Suprapubic skin (tissue), 4 donors: ENCODE data around the gene GAST. TPM values are rescaled to one million over a fixed set of nuclear protein-coding genes. Genes with fewer than 3 reads are reported as not detected.
"Not testable (repeated sequence)": the region's sequence is repeated elsewhere in the genome, so short reads cannot be mapped to it uniquely, and the experiment has no call there.

Experiments used
- DNase-seq, 2 donors: peaks; one replicate each; pipeline ENCODE4 v3.0.0-alpha.2; 2019; ENCODE audit warnings: low spot score in 2 of 2
- H3K27ac ChIP-seq: fragments of 200-600 bp; sonication (generic); one replicate; pipeline ENCODE4 v1.5.1; 2019
- H3K27me3 ChIP-seq: fragments of 200-600 bp; sonication (generic); one replicate; pipeline ENCODE4 v1.5.1; 2019
- H3K36me3 ChIP-seq: fragments of 200-600 bp; sonication (generic); one replicate; pipeline ENCODE4 v1.5.1; 2019
- H3K4me1 ChIP-seq: fragments of 200-600 bp; sonication (generic); one replicate; pipeline ENCODE4 v1.5.1; 2019
- H3K4me3 ChIP-seq: fragments of 200-600 bp; sonication (generic); one replicate; pipeline ENCODE4 v1.5.1; 2019; ENCODE audit warnings: mild to moderate bottlenecking
- H3K9me3 ChIP-seq: fragments of 200-600 bp; sonication (generic); one replicate; pipeline ENCODE4 v1.5.1; 2019
- EP300 ChIP-seq: sonication (generic); formaldehyde crosslinking; IDR thresholded peaks from one replicate; pipeline ENCODE4 v1.6.1; 2017; ENCODE audit warnings: antibody characterized with exemption
- POLR2A ChIP-seq, 2 donors: fragments of 450-650 bp; IDR thresholded peaks; one replicate each; pipeline ENCODE4 v1.6.1; 2017; ENCODE audit warnings: antibody characterized with exemption in 2 of 2, mild to moderate bottlenecking in 2 of 2, moderate library complexity in 2 of 2
- POLR2AphosphoS5 ChIP-seq, 3 donors: sonication (generic); formaldehyde crosslinking; IDR thresholded peaks; one replicate each; pipeline ENCODE4 v1.6.1; 2017; ENCODE audit warnings: antibody characterized with exemption in 3 of 3
- WGBS: methylation state at CpG from one replicate; pipeline ENCODE4 v1.1.5; 2018; 5-methylcytosine and 5-hydroxymethylcytosine counted together
- total RNA-seq, 4 donors: library from RNA; depleted of rRNA; stranded (reverse); fragments of >200 nt; gene quantifications; one replicate each; pipeline ENCODE4 v1.1.0, GENCODE V29; 2016
- TF ChIP-seq, protein P1 (sequence below), 2 donors: fragments of 200-600 bp in 1 of 2; fragments of 450-650 bp in 1 of 2; sonication (generic) in 1 of 2; IDR thresholded peaks; one replicate each; pipeline ENCODE4 v1.5.1; 2016 to 2019; ENCODE audit warnings: antibody characterized with exemption in 2 of 2, mild to moderate bottlenecking in 1 of 2, moderate library complexity in 1 of 2

The GAST gene
- total RNA-seq, 4 donors from 2014 or later, result not detected

DNA sequence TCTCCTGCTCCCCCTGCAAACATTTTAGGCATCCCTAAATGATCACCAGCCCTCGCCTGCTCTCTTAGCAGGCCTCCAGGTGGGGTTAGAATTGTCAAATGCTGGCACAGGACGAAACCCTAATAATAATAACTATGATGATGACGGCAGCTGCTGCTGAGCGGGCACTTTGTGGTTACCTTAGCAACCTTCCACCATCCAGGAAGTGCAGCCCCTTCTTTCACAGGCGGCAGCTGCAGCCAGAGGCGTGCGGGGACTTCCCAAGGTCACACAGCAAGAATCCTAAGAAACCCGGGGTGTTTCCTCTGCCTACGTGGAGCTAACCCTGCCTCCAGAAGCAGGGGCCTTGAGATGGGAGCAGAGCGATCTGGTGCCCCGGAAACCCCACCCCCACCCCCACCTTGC is 45.9 kb upstream of the GAST start:
- no peaks in the 10 kb centered on the region for H3K36me3 ChIP-seq
- peak overlapping the region; percentile 48 for H3K4me3 ChIP-seq
- 3% methylated on average over 7 of the region's 11 CpGs for WGBS
- H3K27me3 ChIP-seq, result no peaks in the 10 kb centered on the region
- DNase-seq, result no peak
- no peaks in the 10 kb centered on the region for H3K9me3 ChIP-seq
- peaks cover 60% of the 10 kb centered on the region for H3K4me1 ChIP-seq
- peak overlapping the region; percentile 99 for H3K27ac ChIP-seq
- TF ChIP-seq EP300 (no peak), POLR2AphosphoS5 (IDR thresholded peaks at IDR 0.05) (no peak), POLR2A (IDR thresholded peaks at IDR 0.05) (no peak)
- TF ChIP-seq, protein P1, sequence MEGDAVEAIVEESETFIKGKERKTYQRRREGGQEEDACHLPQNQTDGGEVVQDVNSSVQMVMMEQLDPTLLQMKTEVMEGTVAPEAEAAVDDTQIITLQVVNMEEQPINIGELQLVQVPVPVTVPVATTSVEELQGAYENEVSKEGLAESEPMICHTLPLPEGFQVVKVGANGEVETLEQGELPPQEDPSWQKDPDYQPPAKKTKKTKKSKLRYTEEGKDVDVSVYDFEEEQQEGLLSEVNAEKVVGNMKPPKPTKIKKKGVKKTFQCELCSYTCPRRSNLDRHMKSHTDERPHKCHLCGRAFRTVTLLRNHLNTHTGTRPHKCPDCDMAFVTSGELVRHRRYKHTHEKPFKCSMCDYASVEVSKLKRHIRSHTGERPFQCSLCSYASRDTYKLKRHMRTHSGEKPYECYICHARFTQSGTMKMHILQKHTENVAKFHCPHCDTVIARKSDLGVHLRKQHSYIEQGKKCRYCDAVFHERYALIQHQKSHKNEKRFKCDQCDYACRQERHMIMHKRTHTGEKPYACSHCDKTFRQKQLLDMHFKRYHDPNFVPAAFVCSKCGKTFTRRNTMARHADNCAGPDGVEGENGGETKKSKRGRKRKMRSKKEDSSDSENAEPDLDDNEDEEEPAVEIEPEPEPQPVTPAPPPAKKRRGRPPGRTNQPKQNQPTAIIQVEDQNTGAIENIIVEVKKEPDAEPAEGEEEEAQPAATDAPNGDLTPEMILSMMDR (IDR thresholded peaks at IDR 0.05), result no peak

DNA sequence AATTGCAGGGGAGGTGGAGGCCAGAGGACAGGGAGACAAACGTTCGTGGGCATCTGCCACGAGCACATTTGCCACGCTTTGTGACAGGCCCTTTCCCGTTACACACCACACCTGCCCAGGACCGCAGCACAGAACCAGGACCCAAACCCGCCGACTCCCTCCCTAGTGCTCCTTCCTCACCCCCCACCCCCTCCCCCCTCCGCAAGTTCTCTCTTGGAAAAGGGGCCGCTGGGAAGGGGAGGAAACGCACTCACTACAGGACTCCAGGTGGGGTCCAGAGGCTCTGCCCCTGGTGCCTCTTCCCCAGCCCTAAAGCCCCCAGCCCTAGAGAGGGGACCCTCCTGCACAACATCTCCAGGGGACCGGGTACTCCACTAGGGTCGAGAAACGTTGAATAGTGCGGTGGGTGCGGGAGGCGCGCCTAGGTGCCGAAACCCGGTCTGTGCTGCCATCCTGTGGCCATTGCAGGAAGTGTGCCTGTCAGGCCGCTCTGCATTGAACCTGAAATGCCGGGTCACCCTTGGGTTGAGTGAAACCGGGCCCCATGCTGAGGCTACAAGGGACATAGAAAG is 45.3 kb upstream of the GAST start:
- TF ChIP-seq POLR2A (IDR thresholded peaks at IDR 0.05) (no peak), EP300 (no peak), POLR2AphosphoS5 (IDR thresholded peaks at IDR 0.05) (peak in 1 of 3 donors; percentile 23)
- TF ChIP-seq, protein P1 (IDR thresholded peaks at IDR 0.05), result peak; percentile 94 to 95
- peak overlapping the region; percentile 48 for H3K4me3 ChIP-seq
- H3K9me3 ChIP-seq, result no peaks in the 10 kb centered on the region
- 2% methylated on average over 11 of the region's 23 CpGs for WGBS
- H3K4me1 ChIP-seq, result peaks cover 58% of the 10 kb centered on the region
- peak; percentile 91 to 95 for DNase-seq
- no peaks in the 10 kb centered on the region for H3K27me3 ChIP-seq
- no peaks in the 10 kb centered on the region for H3K36me3 ChIP-seq
- peak overlapping the region; percentile 99 for H3K27ac ChIP-seq

DNA sequence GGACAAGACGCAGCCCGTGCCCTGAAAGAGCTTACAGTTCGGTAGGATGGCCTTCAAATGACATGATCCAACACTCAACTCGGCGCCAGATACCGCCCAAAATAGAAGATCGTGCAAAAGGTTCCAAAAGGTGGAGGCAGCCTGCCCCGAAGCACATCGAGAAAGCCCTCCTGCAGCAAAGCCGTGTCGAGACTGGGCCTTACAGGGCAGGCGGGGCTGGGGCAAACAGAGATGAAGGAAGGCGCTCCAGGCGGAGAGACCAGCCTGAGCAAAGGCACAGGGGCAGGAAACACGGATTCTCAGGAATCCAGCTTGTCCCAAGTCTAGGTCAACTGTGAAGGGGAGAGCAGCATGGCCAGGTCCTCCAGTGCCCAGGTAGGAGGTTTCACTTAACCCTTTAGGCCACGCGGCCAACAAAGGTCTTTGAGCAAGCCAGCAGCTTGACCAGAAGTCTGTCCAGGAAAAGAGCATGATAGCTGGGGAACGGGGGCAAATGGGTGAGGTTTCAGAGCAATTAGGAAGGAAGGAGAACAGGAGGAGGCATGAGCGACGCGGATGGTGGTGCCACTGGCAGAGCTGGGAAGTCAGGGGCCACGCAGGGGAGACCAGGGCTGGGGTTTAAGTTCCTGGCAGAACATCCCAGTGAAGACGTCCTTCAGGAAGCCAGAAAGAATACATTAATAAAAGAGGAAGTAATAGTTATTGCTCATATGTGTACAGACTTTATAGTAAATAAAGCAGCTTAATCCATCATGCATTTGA is 44.7 kb upstream of the GAST start:
- TF ChIP-seq POLR2A (IDR thresholded peaks at IDR 0.05), result no peak
- no peak for TF ChIP-seq EP300
- no peak for TF ChIP-seq POLR2AphosphoS5 (IDR thresholded peaks at IDR 0.05)
- TF ChIP-seq, protein P1 (IDR thresholded peaks at IDR 0.05), result no peak
- no peak for DNase-seq
- no peaks in the 10 kb centered on the region for H3K36me3 ChIP-seq
- no peak overlapping the region for H3K4me3 ChIP-seq
- H3K9me3 ChIP-seq, result no peaks in the 10 kb centered on the region
- WGBS, result 41% methylated on average over 23 of the region's 23 CpGs
- no peaks in the 10 kb centered on the region for H3K27me3 ChIP-seq
- H3K27ac ChIP-seq, result peak overlapping the region; percentile 99
- peaks cover 53% of the 10 kb centered on the region for H3K4me1 ChIP-seq

DNA sequence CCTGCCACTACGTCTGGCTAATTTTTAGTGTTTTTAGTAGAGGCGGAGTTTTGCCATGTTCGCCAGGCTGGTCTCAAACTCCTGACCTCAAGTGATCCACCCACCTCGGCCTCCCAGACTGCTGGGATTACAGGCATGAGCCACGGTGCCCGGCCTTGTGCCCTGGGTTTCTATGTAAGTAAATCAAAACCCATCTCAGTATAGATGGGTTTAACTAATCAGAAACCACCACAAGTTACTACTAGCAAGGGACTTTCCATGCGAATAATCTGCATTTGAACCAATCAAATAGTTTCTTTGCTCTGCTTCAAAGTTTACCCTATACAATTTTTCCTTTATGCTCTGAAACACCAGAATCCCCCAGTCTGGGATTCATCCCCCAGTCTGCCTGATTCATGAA is 40.0 kb upstream of the GAST start:
- H3K4me3 ChIP-seq, result no peak overlapping the region
- TF ChIP-seq EP300, result no peak
- TF ChIP-seq POLR2A (IDR thresholded peaks at IDR 0.05), result no peak
- H3K27ac ChIP-seq, result no peak overlapping the region
- no peak for DNase-seq
- peaks cover 26% of the 10 kb centered on the region for H3K4me1 ChIP-seq
- H3K9me3 ChIP-seq, result no peaks in the 10 kb centered on the region
- H3K36me3 ChIP-seq, result no peaks in the 10 kb centered on the region
- no peaks in the 10 kb centered on the region for H3K27me3 ChIP-seq
- 87% methylated on average over 7 of the region's 7 CpGs for WGBS

DNA sequence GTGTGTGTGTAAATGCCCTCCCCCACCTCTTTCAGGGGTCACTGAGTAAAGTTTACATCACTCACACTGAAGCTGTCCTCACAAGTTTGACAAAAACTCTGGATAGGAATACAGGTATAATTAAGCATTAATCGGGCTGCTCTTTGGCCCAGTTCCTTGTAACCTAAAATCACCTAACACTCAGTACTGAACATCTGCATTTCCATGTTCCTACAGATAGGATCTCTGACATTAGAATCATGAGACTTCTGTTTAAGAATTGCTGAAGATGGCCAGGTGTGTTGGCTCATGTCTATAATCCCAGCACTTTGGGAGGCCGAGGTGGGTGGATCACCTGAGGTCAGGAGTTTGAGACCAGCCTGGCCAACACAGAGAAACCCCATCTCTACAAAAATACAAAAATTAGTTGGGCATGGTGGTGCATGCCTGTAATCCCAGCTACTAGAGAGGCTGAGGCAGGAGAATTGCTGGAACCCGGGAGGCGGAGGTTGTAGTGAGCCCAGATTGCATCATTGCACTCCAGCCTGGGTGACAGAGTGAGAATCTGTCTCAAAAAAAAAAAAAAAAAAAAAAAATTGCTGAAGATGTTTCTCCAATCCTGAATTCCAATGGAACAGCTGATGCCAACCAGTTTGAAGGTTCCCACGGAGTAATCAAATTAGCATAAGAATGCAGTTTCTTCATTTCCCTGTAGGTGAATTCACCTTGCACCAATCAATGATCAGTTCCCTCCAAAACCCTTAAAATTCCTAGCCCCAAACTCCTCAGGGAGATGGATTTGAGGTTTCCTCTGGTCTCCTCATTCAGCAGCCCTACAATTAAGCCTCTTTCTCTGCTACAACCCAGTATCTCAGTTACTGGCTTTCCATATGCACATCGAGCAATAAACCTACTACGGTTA is 36.7 kb upstream of the GAST start:
- WGBS, result 65% methylated on average over 7 of the region's 7 CpGs
- H3K4me1 ChIP-seq, result peaks cover 35% of the 10 kb centered on the region
- not testable (repeated sequence) for H3K4me3 ChIP-seq, H3K9me3 ChIP-seq, H3K27ac ChIP-seq, DNase-seq, H3K36me3 ChIP-seq, H3K27me3 ChIP-seq

DNA sequence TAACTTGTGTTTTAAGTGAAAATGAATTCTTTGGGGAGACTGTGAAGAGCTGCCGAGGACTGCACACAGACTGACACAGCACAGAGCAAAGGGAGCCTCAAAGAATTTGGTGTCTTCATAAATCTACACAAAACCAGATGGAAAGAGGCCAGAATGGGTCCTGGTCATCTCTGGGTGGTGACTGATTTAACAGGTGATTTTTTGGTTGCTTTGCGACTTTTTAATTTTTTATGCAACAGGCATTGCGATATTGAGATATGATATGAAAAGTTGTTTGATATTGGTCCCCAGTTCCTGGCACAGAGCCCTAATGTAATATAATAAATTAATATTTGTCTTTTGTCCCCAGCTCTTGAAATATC is 36.1 kb upstream of the GAST start:
- Histone ChIP-seq H3K4me1 (peaks cover 35% of the 10 kb centered on the region), H3K36me3 (no peaks in the 10 kb centered on the region), H3K9me3 (no peaks in the 10 kb centered on the region), H3K27ac (no peak overlapping the region), H3K27me3 (no peaks in the 10 kb centered on the region), H3K4me3 (no peak overlapping the region)
- TF ChIP-seq, protein P1 (IDR thresholded peaks at IDR 0.05), result no peak
- TF ChIP-seq POLR2A (IDR thresholded peaks at IDR 0.05) (no peak), POLR2AphosphoS5 (IDR thresholded peaks at IDR 0.05) (no peak), EP300 (no peak)
- 64% methylated on average over 3 of the region's 3 CpGs for WGBS
- no peak for DNase-seq
